ENCODE data around the gene IGSF10.

- TF ChIP-seq CTCF (conservative IDR thresholded peaks at IDR 0.05) (no peak), EZH2 (IDR thresholded peaks at IDR 0.05; ENCODE audit: low read depth) (no peak)
Measured at GRCh38 chr3:151456065-151456464, 4.8 kb downstream of the IGSF10 start.
